B cell (primary cell): ENCODE results near the gene KLC4. TPM values are rescaled to one million over a fixed set of nuclear protein-coding genes. Genes with fewer than 3 reads are reported as not detected.

Experiments used
- ATAC-seq: fragments of 200-7000 bp; cut with Tn5 transposase; one replicate; pipeline ENCODE4 v1.10.0; 2021; ENCODE audit warnings: low read depth, mild to moderate bottlenecking, moderate number of reproducible peaks, moderate library complexity
- CTCF ChIA-PET: fragments of 350-600 bp; sonication (Branson Sonifier 250); formaldehyde crosslinking; loops from one replicate; lab custom pipeline; 2021; ENCODE audit warnings: antibody characterized with exemption, inconsistent platforms; lab: Charles Lee
- POLR2A ChIA-PET: fragments of 350-600 bp; sonication (Branson Sonifier 250); formaldehyde crosslinking; loops from one replicate; lab custom pipeline; 2021; ENCODE audit warnings: antibody characterized with exemption; lab: Charles Lee
- DNase-seq: peaks from one replicate; pipeline ENCODE4 v3.0.0; 2013
- H2AFZ ChIP-seq: 2 replicates; pipeline ENCODE4 v1.6.1; 2012; ENCODE audit warnings: mild to moderate bottlenecking, low read depth, low read length; ENCODE audit not compliant: insufficient read depth, poor library complexity, severe bottlenecking
- H3K27ac ChIP-seq, 2 donors: 1 replicate in 1 of 2; 2 replicates in 1 of 2; pipeline ENCODE4 v1.5.1; 2012 to 2013; ENCODE audit warnings: low read length in 2 of 2, mild to moderate bottlenecking in 2 of 2, moderate library complexity in 1 of 2
- H3K27me3 ChIP-seq, 4 experiments: fragments of 200-600 bp in 1 of 4; sonication (generic) in 1 of 4; replicated peaks in 1 of 4; 1 replicate in 2 of 4; 2 replicates in 2 of 4; pipeline versions ENCODE4 v1.6.1 to v1.7.0; 2013 to 2016; ENCODE audit warnings: low read length in 3 of 4, mild to moderate bottlenecking in 2 of 4, mixed read lengths in 1 of 4, moderate library complexity in 1 of 4; ENCODE audit not compliant: insufficient read depth in 4 of 4, control insufficient read depth in 3 of 4; ENCODE audit errors: control extremely low read depth in 1 of 4
- H3K36me3 ChIP-seq, 2 experiments: replicated peaks in 1 of 2; 1 replicate in 1 of 2; 2 replicates in 1 of 2; pipeline versions ENCODE4 v1.6.1 to v1.7.1; 2013; ENCODE audit warnings: low read length in 1 of 2; ENCODE audit not compliant: insufficient read depth in 2 of 2, control insufficient read depth in 1 of 2; ENCODE audit errors: control extremely low read depth in 1 of 2, extremely low read depth in 1 of 2
- H3K4me1 ChIP-seq, 2 donors: fragments of 200-600 bp in 1 of 2; sonication (generic) in 1 of 2; 1 replicate in 1 of 2; 2 replicates in 1 of 2; pipeline versions ENCODE4 v1.5.1 to v1.6.1; 2013 to 2017; ENCODE audit warnings: low read length in 2 of 2; ENCODE audit not compliant: control insufficient read depth in 2 of 2, insufficient read depth in 2 of 2
- H3K4me2 ChIP-seq: replicated peaks from 2 replicates; pipeline ENCODE3; 2012; ENCODE audit warnings: mild to moderate bottlenecking, low read depth, low read length; ENCODE audit not compliant: poor library complexity, severe bottlenecking
- H3K4me3 ChIP-seq, 5 experiments: fragments of 200-600 bp in 1 of 5; sonication (generic) in 1 of 5; 1 replicate in 3 of 5; 2 replicates in 2 of 5; pipeline versions ENCODE4 v1.5.1 to v1.7.0; 2011 to 2016; ENCODE audit warnings: low read length in 4 of 5, mild to moderate bottlenecking in 4 of 5, low read depth in 2 of 5, control low read depth in 1 of 5, moderate library complexity in 1 of 5; ENCODE audit not compliant: insufficient read depth in 1 of 5; ENCODE audit errors: control extremely low read depth in 1 of 5, extremely low read depth in 1 of 5
- H3K79me2 ChIP-seq: fragments of 200-600 bp; sonication (generic); one replicate; pipeline ENCODE4 v1.6.0; 2016; ENCODE audit warnings: low read length; ENCODE audit not compliant: control insufficient read depth, insufficient read depth
- H3K9ac ChIP-seq: fragments of 200-600 bp; sonication (generic); 2 replicates; pipeline ENCODE4 v1.6.1; 2017; ENCODE audit warnings: mild to moderate bottlenecking, low read length, moderate library complexity
- H3K9me3 ChIP-seq, 3 donors: one replicate each; pipeline versions ENCODE4 v1.6.1 to v1.7.1; 2013; ENCODE audit warnings: low read length in 2 of 3; ENCODE audit not compliant: control insufficient read depth in 2 of 3, insufficient read depth in 1 of 3; ENCODE audit errors: control extremely low read depth in 1 of 3
- H4K20me1 ChIP-seq: 2 replicates; pipeline ENCODE4 v1.6.0; 2012; ENCODE audit warnings: mild to moderate bottlenecking, low read length; ENCODE audit not compliant: insufficient read depth, control insufficient read depth, poor library complexity, severe bottlenecking
- H3K27ac Mint-ChIP-seq: one replicate; pipeline ENCODE4 v1.8.0; 2021; ENCODE audit warnings: mixed read lengths
- H3K27me3 Mint-ChIP-seq: one replicate; pipeline ENCODE4 v1.8.0; 2021; ENCODE audit warnings: mixed read lengths
- H3K4me1 Mint-ChIP-seq: one replicate; pipeline ENCODE4 v1.8.0; 2021; ENCODE audit warnings: mixed read lengths
- H3K4me3 Mint-ChIP-seq: one replicate; pipeline ENCODE4 v1.8.0; 2021; ENCODE audit warnings: mixed read lengths
- H3K9me3 Mint-ChIP-seq: one replicate; pipeline ENCODE4 v1.8.0; 2022; ENCODE audit warnings: mixed read lengths; ENCODE audit not compliant: insufficient read depth
- CTCF ChIP-seq: fragments of 200-600 bp; IDR thresholded peaks from one replicate; pipeline ENCODE4 v1.8.0; 2022; ENCODE audit warnings: antibody characterized with exemption, mild to moderate bottlenecking
- EZH2 ChIP-seq: IDR thresholded peaks from 2 replicates; pipeline ENCODE4 v1.6.1; 2012; ENCODE audit warnings: borderline replicate concordance, low read depth, mild to moderate bottlenecking, moderate library complexity, low read length; ENCODE audit not compliant: insufficient read depth, poor library complexity, severe bottlenecking
- WGBS: methylation state at CpG from one replicate; pipeline ENCODE4 v1.1.5; 2013; ENCODE audit warnings: missing lambda C conversion rate; ENCODE audit not compliant: insufficient coverage; 5-methylcytosine and 5-hydroxymethylcytosine counted together
- intact Hi-C: fragments of 100-400 bp; cut with micrococcal nuclease; formaldehyde crosslinking; loops from one replicate; pipeline ENCODE4 v1.10.0; 2022
- polyA plus RNA-seq: library from polyadenylated mRNA; depleted of rRNA; stranded (reverse); fragments of >200 nt; gene quantifications from 2 replicates; pipeline ENCODE4 v1.2.3, GENCODE V29; 2012
- total RNA-seq, 2 donors: library from RNA; stranded (reverse); fragments of 120-200 nt in 1 of 2; gene quantifications; 1 replicate in 1 of 2; 2 replicates in 1 of 2; pipeline versions ENCODE4 v1.2.3 to v1.2.4, GENCODE V29; 2013 to 2022

KLC4 gene
- total and polyA plus RNA-seq, 2 donors (not counting 1 experiment from before 2014, with no cell fraction given): 30.6 to 52.7 TPM

GRCh38 chr6:43088654-43089056, 29.2 kb downstream of the KLC4 start:
- H3K4me3 Mint-ChIP-seq: no peak overlapping the region
- Histone ChIP-seq H3K9me3 (no peaks in the 10 kb centered on the region), H3K9ac (no peak overlapping the region), H3K27ac (no peak overlapping the region), H2AFZ (no peak overlapping the region), H3K4me2 (no peak overlapping the region), H3K4me3 (no peak overlapping the region), H3K79me2 (no peaks in the 10 kb centered on the region), H3K4me1 (no peaks in the 10 kb centered on the region), H4K20me1 (no peaks in the 10 kb centered on the region), H3K27me3 (no peaks in the 10 kb centered on the region), H3K36me3 (no peaks in the 10 kb centered on the region)
- no peak overlapping the region for H3K27ac Mint-ChIP-seq
- no peaks in the 10 kb centered on the region for H3K9me3 Mint-ChIP-seq
- WGBS: 88% methylated on average over 1 of the region's 4 CpGs
- TF ChIP-seq EZH2: no peak
- TF ChIP-seq CTCF: no peak
- ATAC-seq (no peak), DNase-seq (no peak)
- H3K4me1 Mint-ChIP-seq: no peaks in the 10 kb centered on the region
- H3K27me3 Mint-ChIP-seq: peaks cover 4% of the 10 kb centered on the region
- intact Hi-C loops: no loop called here
- POLR2A ChIA-PET: no interaction called here
- CTCF ChIA-PET: interaction anchor here (1.5 kb wide), 1 partner anchor 12 kb away, joined by 3 read pairs; no protein-coding TSS in a partner anchor

- Mint-ChIP-seq H3K9me3 (no peaks in the 10 kb centered on the region), H3K4me3 (no peak overlapping the region), H3K4me1 (no peaks in the 10 kb centered on the region), H3K27me3 (peaks cover 2% of the 10 kb centered on the region), H3K27ac (no peak overlapping the region)
- TF ChIP-seq EZH2 (no peak), CTCF (no peak)
- H2AFZ ChIP-seq: no peak overlapping the region
- no peaks in the 10 kb centered on the region for H3K4me1 ChIP-seq
- H3K27ac ChIP-seq: no peak overlapping the region
- intact Hi-C loops: no loop called here
- no peak overlapping the region for H3K4me2 ChIP-seq
- no peaks in the 10 kb centered on the region for H3K79me2 ChIP-seq
- H4K20me1 ChIP-seq: no peaks in the 10 kb centered on the region
- ChIA-PET CTCF (interaction anchor here (0.6 to 1.5 kb wide), 2 partner anchors 11 to 20 kb away, joined by 3 read pairs; no protein-coding TSS in a partner anchor), POLR2A (no interaction called here)
- H3K9me3 ChIP-seq: no peaks in the 10 kb centered on the region
- no peaks in the 10 kb centered on the region for H3K36me3 ChIP-seq
- no peak overlapping the region for H3K4me3 ChIP-seq
- no peaks in the 10 kb centered on the region for H3K27me3 ChIP-seq
- no peak for ATAC-seq
- WGBS: no CpG with 5 or more reads among the region's 4 CpGs
- DNase-seq: no peak
- no peak overlapping the region for H3K9ac ChIP-seq
Measured at GRCh38 chr6:43089467-43089866, 30.0 kb downstream of the KLC4 start.
